ENCODE measurements around the gene NFIB.

NFIB gene

DNA sequence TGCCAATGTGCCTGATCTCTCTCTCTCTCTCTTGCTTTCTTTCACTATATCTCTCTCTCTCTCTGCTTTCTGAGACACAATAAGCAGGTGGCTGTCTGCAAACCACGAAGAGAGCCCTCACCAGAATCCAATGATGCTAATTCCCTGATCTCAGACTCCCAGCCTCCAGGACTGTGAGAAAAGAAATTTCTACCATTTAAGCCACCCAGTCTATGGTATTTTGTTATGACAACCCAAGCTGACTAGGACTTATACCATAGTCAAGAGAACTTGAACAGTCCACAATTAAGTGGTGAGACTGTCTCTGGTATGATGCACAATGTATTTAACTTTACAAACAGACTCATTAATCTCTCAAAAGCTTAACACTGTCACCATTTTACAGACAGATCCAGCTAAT is 67.0 kb downstream of the NFIB start:
- DNase-seq (ENCODE audit: low read depth, low spot score), result no peak

DNA sequence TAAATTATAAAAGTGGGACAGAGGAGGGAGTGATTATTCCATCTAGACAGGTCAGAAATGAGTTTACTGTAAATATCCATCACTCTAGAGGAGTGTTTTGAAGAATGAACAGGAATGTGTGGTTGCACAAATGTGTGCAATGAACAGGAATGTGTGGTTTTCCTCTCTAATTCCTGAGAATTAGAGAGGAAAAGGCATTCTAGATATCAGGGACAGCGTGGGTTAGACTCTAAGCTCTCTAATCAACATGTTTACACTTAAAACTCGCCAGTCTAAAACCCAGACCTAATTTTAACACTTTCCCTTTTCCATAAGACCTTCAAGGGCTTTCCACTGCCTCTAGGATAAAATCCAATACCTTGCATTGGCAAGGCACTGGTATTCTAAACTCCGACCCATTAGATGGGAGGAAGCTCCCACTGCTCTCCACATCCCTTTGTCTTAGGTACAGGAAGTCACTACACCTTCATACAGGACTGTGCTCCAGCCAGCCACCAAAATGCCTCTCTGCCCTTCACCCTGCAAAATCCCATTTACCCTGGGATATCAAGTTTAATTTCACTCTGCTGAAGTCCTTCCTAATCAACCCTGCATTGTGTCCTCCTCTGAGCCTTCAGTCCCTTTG is 67.9 kb downstream of the NFIB start:
- DNase-seq (ENCODE audit: low read depth, low spot score), result no peak

DNA sequence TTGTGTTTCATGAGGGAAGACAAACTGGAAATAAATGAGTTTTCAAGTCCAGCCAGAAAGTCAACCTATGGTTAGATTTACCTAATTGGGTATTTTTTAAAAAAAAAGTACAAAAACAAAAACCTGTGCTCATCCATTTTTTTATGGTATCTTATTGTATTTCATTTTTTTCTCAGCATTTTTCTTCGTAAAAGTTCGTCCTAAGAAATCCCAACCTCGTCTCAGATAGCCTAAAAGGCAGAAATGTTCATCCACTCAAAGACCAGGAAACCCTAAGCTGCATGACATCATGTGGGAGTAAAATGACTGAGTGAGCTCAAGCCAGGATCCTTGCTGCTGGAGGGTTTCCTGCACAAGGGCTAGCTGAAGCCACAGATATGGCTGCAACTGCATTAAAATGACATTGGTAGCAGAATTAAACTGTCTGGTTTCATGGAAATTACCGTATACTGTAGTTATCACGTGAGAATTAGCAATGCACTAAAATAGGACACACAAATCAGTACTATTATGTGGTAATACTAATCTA is 70.4 kb downstream of the NFIB start:
- DNase-seq (ENCODE audit: low read depth, low spot score), result no peak

DNA sequence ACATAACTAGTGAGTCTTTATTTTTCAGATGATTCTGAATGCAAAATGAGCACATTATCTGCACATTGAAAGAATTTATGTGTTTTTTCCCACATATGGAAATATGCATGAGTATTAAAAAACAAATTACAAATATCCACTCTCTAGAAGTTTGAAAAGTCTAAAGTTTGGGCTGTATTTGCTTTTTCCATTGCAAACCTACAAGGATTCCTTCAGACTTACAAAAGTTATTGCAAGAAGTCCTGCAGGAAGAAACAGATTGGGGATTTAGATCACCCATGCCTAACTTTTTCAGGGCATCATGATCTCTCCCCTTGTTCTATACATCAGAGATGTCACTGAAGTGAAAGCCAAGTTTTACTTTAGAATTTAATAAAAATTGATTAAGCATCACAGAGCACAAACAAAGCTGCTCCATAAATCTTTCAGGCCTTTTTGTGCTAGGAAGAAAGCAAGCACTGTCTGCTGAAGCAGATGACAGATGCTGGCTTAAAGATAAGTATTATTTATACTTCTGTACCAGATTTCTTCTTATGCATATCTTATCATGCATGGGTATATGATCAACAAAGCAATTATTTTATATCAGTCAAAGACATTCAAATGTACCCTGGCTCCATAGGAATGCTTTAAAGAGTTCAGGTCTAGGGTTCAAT is 71.7 kb downstream of the NFIB start:
- no peak for DNase-seq (ENCODE audit: low read depth, low spot score)

DNA sequence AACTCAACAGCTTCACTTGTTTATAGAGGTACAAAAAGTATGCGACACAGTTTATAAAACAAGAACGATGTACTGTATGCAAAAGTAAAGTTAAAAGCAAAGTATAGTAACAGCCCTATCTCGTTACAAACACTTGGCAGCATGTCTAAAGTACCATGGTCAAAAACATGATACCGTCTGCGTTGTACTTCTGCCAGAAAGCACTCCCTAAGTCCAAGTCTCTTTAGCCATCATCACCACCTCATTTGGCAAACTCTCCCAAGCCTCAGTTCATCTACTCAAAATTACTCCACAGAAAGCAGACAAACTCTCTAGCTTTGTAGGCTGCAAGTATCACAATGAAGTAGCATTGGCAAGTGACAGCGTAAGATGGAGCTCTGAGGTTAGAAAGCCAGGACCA is 73.4 kb downstream of the NFIB start:
- DNase-seq (ENCODE audit: low read depth, low spot score), result no peak

DNA sequence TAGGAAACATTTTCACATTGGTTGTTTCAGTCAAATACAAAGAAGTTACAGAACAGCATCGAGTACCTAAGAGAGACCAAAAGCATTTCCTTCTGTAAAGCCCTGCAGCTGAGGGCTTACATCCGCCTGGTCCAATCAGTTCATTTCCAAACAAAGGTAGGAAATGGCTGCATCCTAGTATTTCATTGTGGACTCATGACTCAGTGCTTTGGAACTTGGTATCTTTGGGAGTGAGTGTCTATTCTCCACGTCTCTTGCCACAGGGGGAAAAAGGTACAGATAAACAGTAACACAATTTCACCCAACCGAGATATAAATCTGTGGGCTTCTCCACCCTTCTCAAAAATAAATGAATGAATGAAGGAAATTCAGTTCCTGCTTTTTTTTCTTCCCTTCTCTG is 75.4 kb downstream of the NFIB start:
- no peak for DNase-seq (ENCODE audit: low read depth, low spot score)

DNA sequence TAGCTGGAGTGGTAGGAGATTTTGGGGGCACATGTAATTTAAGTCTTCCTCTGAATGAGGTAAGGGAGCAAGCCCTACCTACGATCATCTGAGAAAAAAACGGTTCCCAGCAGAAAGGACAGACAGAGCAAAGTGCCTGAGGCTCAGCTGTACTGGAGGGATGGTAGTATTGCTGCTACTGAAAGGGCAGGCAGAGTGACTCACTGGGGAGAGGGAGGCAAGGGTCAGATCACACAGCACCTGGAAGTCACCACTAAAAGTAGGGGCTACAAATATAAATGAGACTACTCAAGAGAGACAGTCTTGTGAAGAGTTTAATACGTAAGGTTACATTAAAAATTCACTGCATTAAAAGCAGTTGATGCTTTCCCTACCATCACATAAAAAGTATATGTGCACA is 75.9 kb downstream of the NFIB start:
- no peak for DNase-seq (ENCODE audit: low read depth, low spot score)

DNA sequence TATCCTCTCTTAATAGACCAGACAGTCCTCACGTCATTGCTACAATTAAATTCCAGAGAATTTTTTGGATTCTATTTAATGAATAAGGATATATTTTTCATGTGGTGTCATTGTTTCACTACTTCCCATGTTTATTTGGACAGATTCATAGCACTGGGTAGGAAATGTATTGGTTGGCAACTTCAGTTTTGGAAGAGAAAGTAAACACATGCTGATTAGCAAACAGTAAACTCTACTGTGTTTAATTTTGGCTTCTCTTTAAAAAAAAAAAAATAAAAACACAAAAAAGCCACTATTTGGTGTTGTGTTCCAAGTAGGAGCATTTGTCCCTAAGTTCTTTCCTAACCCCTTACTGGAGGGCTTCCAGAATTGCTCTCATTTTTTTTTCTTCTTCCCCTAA is 77.3 kb downstream of the NFIB start:
- DNase-seq (ENCODE audit: low read depth, low spot score), result no peak

DNA sequence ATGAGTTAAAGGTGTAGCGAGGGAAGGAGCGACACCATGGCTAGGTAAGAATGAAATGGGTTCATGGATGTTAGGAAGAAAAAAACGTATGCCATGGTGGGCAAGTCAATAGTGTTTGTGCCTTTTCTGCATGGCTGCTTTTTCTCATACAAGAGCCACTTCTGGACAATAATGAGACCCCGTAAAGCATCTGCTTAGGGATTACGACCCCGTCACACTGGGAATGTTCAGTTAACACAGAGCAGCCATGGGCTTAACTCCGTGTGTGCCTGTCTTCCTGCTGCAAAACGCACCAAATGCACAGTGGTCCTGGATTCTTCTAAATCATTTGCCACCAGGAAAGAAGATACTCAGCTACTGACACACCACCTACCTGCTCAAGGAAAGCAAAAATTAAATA is 81.8 kb downstream of the NFIB start:
- no peak for DNase-seq (ENCODE audit: low read depth, low spot score)

DNA sequence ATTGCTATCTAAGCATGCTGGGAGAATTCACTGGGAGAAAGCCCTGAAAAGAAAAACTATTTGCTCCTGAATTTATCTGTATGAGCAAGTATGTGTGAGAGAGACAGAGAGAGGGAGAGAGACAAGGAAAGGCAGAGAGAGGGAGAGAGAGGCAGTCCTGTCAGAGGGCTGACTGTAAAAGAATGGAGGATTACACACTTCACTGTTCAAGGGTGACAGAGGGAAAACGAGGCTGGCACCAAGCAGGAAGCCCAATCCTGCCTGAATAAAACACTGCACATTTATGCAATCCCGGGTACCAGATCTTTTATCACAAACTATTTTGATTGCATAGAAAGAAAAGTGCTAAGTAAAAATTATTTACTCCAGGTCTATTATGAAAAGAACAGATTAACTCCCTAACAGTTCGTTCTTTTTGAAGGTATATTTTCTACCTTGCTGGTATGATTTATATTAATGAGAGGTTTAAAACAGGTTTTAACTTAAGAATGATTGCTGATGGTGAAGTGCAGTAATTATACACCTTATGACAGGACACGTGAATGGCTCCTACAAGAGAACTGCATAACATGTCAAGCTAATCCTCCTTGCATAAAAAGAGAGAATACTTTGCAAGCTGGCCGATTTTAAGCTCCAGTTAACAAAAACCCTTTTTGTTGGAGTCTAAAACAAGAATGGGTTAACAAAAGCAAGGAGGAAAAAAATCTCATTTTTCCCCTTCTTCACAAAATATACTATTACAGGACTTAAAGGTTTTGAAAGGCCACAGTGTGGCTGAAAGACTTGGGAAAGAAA is 82.5 kb downstream of the NFIB start:
- no peak for DNase-seq (ENCODE audit: low read depth, low spot score)

DNA sequence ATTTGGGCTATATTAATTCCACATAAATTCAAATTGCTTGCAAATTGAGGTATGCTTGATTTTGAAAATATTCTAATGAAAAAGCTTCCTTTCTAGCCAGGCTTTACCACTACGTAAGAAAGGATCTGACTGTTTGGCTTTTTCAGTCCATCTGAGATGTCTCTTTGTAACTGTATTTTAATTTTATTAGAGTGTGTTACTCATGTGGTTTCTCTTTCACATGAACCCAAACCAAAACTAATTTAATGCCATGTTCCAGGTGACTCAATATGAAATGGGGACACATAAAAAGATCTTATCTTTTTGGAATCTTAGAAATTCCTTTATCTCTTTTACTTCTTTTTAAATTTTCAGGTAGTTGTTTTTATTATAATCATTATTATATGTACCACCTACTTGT is 85.3 kb downstream of the NFIB start:
- no peak for DNase-seq (ENCODE audit: low read depth, low spot score)

DNA sequence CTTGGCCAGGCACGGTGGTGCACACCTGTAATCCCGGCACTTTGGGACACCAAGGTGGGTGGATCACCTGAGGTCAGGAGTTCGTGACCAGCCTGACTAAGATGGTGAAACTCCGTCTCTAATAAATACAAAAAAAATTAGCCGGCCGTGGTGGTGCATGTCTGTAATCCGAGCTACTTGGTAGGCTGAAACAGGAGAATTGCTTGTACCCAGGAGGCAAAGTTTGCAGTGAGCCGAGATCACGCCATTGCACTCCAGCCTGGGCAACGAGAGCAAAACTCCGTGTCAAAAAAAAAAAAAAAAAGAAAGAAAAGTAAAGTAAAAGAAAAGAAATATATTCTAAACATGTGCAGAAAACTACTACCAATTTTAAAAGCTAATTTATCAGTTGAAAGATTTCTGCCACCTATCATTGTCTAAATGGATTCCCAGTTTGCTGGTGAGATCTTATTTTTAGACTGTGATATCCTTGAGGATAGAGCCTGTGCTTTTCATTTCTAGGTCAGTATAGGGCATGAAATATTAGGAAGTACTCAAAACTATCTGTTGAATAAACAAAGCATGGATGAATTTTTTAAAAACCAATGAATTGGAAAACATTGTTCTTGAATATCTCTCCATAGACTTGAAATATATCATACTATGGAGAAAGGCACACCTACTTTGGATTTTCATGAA is 86.9 kb downstream of the NFIB start:
- no peak for DNase-seq (ENCODE audit: low read depth, low spot score)

DNA sequence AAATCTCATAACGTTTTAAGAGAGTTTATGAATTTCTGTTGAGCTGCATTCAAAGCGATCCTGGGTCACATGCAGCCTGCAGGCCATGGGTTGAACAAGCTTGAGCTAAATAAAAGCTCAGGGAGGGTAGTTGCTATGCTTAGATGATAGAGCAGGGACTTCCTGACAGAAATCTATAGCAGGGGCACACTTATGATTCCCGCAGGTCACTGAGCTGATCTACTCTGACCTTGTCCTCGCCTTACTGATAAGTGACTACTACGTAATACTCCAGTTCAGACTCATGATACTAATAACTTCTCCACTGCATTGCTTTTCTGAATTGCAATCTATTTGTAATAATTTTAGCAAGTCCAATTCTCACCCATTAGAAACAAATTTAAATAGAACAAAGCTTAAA is 90.9 kb downstream of the NFIB start:
- DNase-seq (ENCODE audit: low read depth, low spot score), result no peak

DNA sequence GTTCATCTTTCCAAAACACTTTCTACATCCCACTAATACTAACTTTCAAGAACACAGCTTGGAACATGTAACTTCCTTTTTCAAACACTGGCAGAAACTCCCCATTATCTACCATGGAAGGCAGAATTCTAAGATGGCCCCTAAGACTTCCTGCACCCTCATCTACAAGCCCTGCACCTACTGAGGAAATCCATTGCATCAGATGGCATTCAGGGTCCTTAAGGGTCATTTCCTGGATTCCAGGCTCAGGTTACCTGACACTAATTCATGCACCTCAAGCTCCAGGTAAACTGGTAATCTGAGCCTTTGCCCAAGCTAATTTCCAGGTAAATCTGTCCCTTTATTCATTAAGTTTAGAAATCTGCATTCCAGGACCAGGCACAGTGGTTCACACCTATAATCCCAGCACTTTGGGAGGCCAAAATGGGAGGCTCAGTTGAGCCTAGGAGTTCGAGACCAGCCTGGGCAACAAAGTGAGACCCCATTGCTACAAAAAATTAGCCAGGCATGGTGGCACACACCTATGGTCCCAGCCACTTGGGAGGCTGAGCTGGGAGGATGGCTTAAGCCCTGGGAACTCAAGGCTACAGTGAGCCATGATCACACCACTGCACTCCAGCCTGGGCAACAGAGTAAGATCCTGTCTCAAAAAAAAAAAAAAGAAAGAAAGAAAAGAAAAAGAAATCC is 91.6 kb downstream of the NFIB start:
- no peak for DNase-seq (ENCODE audit: low read depth, low spot score)

DNA sequence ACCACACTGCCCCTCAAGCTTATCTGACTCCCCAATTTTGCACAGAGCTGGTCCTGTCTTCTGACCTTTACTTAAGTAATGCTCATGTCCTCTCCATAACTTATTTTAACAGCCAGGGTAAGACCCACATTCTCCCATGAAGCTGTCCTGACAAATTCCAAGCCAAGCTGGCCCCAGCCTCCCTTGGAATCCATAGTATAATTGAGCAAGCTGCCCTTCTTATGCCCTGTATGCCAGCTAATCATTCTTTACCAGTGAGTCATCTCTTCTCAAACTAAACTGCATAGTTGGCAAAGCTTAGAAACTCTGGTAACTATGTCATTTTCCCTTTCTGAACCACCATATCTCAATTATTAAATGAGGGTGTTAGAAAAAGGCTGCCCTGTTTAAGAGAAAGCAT is 92.4 kb downstream of the NFIB start:
- DNase-seq (ENCODE audit: low read depth, low spot score), result no peak

DNA sequence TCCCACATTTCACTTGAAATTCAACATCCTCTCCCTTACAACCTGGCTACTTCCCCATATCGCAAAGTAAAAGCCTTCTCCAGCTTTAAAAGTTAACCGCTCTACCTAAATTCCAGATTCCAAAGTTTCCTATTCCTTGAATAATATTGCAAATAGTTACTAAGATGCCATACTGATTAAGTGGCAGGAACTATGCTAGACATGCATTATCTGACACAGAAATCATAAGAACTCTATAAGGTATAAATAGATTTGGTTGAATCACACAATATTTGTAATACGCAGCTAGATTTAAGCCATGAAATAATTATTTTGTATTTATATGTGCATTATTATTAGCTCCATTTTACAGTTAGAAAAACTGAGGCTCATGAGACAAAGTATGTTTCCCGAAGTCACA is 92.8 kb downstream of the NFIB start:
- no peak for DNase-seq (ENCODE audit: low read depth, low spot score)

DNA sequence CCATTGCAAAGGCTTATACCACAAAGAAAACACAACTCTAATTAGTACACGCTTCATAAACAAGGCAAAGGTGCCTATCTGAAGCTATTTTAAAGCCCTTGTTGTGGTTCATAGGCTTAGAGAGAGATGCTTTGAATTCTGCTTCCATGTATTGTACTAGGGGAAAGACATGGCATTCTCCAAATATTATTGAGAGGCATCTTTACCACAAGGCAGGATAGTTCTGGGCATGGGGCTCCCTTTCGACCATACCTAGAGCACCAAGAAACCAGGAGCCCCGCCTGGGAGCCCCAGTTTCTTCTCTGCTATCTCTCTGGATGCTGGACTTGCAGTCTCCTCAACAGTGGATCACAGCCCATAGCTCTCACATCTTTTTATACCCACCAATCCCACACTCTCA is 93.7 kb downstream of the NFIB start:
- DNase-seq (ENCODE audit: low read depth, low spot score), result no peak

DNA sequence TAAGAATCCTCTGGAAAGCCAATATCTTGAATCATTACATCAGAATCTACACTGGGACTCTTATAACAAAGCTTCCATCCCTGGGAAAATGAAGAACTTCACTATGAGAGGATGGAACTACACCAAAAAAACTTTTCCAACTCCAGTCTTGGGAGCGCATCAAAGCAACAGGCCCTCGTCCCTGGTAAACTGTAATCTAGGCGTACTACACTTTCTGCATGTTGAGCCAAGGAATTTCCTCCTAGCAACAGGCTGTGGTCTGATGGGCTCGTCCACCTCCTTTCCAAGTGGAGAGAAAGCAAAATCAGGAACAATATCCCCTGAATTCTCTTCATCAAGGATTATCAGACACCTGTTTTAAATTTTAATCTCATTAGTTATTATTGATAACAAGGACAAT is 94.1 kb downstream of the NFIB start:
- DNase-seq (ENCODE audit: low read depth, low spot score), result no peak

DNA sequence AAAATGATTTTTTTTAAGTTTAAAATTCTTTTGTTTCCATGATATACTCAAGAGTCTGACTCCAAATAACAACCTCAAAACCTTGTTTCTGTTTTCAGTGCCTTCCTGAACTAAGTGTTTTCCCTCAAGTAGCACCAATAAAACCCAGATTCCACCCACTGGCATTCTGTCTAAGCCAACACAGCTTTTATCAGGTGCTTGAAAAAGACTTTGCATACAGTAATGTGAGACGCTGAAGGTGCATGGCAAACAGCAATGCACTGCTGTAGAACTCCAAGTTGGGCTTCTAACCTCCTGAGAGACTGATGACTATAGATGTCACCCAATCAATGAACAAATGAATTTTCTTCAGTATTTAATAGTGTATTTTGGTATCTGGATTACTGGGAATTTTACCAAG is 95.7 kb downstream of the NFIB start:
- DNase-seq (ENCODE audit: low read depth, low spot score), result no peak

DNA sequence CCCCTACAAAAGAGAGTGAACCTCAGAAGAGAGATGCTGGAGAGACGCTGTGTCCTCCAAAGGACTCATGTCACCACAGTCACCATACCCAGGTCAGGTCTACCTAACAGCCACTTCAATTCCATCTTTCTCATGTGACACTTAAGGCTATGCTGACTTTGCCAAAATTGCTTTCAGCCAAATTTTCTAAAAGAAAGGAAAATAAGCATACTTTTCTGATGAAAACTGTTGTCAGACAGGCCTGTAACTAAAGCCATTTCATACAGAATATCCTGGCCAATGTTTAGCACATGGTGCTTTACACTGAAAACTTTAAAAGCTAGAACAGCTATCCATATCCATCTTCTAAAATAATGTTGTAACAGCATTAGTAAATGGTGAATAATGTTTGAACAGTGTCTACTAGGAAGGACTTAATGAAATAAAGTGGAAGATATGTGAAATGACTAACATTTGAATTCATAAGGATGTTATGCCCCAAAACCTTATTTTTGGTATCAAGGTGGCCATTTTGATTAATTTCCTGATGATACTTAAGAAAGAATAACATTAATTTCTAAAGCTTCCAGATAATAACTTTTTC is 97.2 kb downstream of the NFIB start:
- no peak for DNase-seq (ENCODE audit: low read depth, low spot score)

DNA sequence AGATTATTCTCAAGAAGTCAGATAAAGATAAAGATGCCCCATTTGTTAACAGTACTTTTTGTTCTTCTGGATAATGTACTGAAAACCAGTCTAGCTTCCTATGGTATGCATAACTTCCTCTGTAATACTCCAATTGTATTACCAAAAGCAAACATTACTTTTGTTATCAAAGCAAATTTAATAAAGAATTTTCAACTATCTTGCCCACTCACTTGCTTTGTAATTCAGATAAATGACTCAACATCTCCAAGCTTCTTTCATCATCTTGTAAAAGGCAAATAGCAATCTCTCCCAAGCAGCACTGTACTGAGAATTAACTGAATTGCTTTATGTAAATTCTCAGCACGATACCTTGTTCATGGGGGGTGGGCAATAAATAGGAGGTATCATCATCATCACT is 98.3 kb downstream of the NFIB start:
- no peak for DNase-seq (ENCODE audit: low read depth, low spot score)
